ENCODE measurements around the gene PSORS1C1. TPM values are rescaled to one million over a fixed set of nuclear protein-coding genes. Genes with fewer than 3 reads are reported as not detected.

Gene PSORS1C1
- polyA plus RNA-seq, 1 donor from 2014 or later: not detected

DNA sequence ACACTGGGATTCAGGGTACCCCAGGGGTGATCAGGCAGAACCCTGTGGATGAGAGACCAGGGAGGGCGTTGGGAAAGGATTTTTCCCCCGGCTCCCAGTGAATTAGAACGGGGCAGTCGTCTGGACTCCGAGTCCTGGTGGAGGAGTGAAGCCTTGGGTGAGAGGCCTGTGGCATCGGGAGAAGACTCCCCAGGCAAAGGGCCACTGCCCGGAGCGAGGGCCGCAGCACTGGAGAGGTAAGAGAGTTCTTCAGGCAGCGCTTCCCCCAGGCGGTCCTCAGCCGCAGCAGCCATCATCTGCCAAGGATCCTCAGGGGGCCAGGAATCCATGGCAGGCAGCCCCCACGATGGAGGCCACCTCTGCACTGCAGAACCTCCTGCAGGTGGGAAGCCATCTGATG lies 2.9 kb upstream of the PSORS1C1 start:
- no peaks in the 10 kb centered on the region for H3K36me3 ChIP-seq (ENCODE audit: insufficient read depth, low read length)
- no peak overlapping the region for H2AFZ ChIP-seq (ENCODE audit: low read depth, low read length)
- H3K27ac ChIP-seq (ENCODE audit: low read length): no peak overlapping the region
- no peaks in the 10 kb centered on the region for H4K20me1 ChIP-seq (ENCODE audit: insufficient read depth)
- H3K27me3 ChIP-seq (ENCODE audit: insufficient read depth, low read depth, low read length): no peaks in the 10 kb centered on the region
- H3K9me3 ChIP-seq (ENCODE audit: low read length): no peaks in the 10 kb centered on the region
- TF ChIP-seq RAD21 (conservative IDR thresholded peaks at IDR 0.05): no peak
- TF ChIP-seq EP300 (conservative IDR thresholded peaks at IDR 0.05; ENCODE audit: poor library complexity, severe bottlenecking): no peak
- TF ChIP-seq POLR2AphosphoS5 (IDR thresholded peaks at IDR 0.05): no peak
- TF ChIP-seq CTCF (IDR thresholded peaks at IDR 0.05; ENCODE audit: poor library complexity, severe bottlenecking): no peak
- TF ChIP-seq TAF1 (IDR thresholded peaks at IDR 0.05; ENCODE audit: low read depth): no peak
- no peak for TF ChIP-seq EZH2 (IDR thresholded peaks at IDR 0.05; ENCODE audit: borderline replicate concordance, insufficient read depth, low read length, poor library complexity, severe bottlenecking)
- TF ChIP-seq, protein P1, sequence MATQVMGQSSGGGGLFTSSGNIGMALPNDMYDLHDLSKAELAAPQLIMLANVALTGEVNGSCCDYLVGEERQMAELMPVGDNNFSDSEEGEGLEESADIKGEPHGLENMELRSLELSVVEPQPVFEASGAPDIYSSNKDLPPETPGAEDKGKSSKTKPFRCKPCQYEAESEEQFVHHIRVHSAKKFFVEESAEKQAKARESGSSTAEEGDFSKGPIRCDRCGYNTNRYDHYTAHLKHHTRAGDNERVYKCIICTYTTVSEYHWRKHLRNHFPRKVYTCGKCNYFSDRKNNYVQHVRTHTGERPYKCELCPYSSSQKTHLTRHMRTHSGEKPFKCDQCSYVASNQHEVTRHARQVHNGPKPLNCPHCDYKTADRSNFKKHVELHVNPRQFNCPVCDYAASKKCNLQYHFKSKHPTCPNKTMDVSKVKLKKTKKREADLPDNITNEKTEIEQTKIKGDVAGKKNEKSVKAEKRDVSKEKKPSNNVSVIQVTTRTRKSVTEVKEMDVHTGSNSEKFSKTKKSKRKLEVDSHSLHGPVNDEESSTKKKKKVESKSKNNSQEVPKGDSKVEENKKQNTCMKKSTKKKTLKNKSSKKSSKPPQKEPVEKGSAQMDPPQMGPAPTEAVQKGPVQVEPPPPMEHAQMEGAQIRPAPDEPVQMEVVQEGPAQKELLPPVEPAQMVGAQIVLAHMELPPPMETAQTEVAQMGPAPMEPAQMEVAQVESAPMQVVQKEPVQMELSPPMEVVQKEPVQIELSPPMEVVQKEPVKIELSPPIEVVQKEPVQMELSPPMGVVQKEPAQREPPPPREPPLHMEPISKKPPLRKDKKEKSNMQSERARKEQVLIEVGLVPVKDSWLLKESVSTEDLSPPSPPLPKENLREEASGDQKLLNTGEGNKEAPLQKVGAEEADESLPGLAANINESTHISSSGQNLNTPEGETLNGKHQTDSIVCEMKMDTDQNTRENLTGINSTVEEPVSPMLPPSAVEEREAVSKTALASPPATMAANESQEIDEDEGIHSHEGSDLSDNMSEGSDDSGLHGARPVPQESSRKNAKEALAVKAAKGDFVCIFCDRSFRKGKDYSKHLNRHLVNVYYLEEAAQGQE (IDR thresholded peaks at IDR 0.05; ENCODE audit: borderline replicate concordance): no peak
- TF ChIP-seq MXI1 (conservative IDR thresholded peaks at IDR 0.05; ENCODE audit: poor library complexity, severe bottlenecking): no peak
- no peak for TF ChIP-seq SMC3 (conservative IDR thresholded peaks at IDR 0.05; ENCODE audit: poor library complexity)
- H3K79me2 ChIP-seq (replicated peaks; ENCODE audit: insufficient read depth, low read length): no peaks in the 10 kb centered on the region
- H3F3A ChIP-seq (ENCODE audit: insufficient read depth, low read length, poor library complexity, severe bottlenecking): no peaks in the 10 kb centered on the region
- no peak overlapping the region for H3K4me3 ChIP-seq (ENCODE audit: low read length)
- H3K9me2 ChIP-seq (ENCODE audit: insufficient read depth, low read length): no peaks in the 10 kb centered on the region
- H3K4me2 ChIP-seq (ENCODE audit: low read length): no peak overlapping the region
- H3K9ac ChIP-seq (ENCODE audit: low read length): no peak overlapping the region

DNA sequence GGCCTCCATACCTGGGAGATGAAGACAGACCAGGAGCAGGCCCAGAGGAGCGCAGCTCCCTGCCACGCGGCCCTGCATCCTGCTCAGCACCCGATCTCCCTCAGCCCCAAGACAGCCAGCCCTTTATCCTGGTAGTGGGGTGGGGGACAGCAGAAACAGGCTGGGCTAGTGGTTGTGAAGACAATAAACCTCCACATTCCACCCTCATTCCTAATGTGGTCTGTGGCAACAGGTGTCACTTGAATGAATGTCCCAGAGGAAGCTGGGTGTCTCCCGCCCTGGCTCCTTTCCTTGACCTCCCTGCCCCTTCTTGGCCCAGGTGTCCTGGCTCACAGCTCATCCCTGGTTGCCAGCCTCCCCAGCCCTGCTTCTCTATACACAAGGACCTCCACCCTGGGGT lies 2.1 kb upstream of the PSORS1C1 start, which contains the start of gene C6orf15:
C6orf15 (minus strand) TSS at position 98 of the 400 bp plus-strand sequence; CDS start at position 78, 20 bp downstream.
- no peaks in the 10 kb centered on the region for H3K79me2 ChIP-seq (replicated peaks; ENCODE audit: insufficient read depth, low read length)
- no peaks in the 10 kb centered on the region for H3K9me2 ChIP-seq (ENCODE audit: insufficient read depth, low read length)
- H3K4me2 ChIP-seq (ENCODE audit: low read length): no peak within 1 kb of the TSS
- no peaks in the 10 kb centered on the region for H3F3A ChIP-seq (ENCODE audit: insufficient read depth, low read length, poor library complexity, severe bottlenecking)
- H3K9ac ChIP-seq (ENCODE audit: low read length): no peak within 1 kb of the TSS
- no peak within 1 kb of the TSS for H2AFZ ChIP-seq (ENCODE audit: low read depth, low read length)
- H3K27me3 ChIP-seq (ENCODE audit: insufficient read depth, low read depth, low read length): no peaks in the 10 kb centered on the region
- no peaks in the 10 kb centered on the region for H4K20me1 ChIP-seq (ENCODE audit: insufficient read depth)
- no peak within 1 kb of the TSS for H3K4me3 ChIP-seq (ENCODE audit: low read length)
- H3K36me3 ChIP-seq (ENCODE audit: insufficient read depth, low read length): no peaks in the 10 kb centered on the region
- no peaks in the 10 kb centered on the region for H3K9me3 ChIP-seq (ENCODE audit: low read length)
- TF ChIP-seq RAD21 (conservative IDR thresholded peaks at IDR 0.05) (no peak), SMC3 (conservative IDR thresholded peaks at IDR 0.05; ENCODE audit: poor library complexity) (no peak), EZH2 (IDR thresholded peaks at IDR 0.05; ENCODE audit: borderline replicate concordance, insufficient read depth, low read length, poor library complexity, severe bottlenecking) (no peak), CTCF (IDR thresholded peaks at IDR 0.05; ENCODE audit: poor library complexity, severe bottlenecking) (no peak), MXI1 (conservative IDR thresholded peaks at IDR 0.05; ENCODE audit: poor library complexity, severe bottlenecking) (no peak), TAF1 (IDR thresholded peaks at IDR 0.05; ENCODE audit: low read depth) (no peak), EP300 (conservative IDR thresholded peaks at IDR 0.05; ENCODE audit: poor library complexity, severe bottlenecking) (no peak), POLR2AphosphoS5 (IDR thresholded peaks at IDR 0.05) (no peak)
- TF ChIP-seq, protein P1 (IDR thresholded peaks at IDR 0.05; ENCODE audit: borderline replicate concordance): no peak
- no peak within 1 kb of the TSS for H3K27ac ChIP-seq (ENCODE audit: low read length)
